GM10266 (cell line): ENCODE results near the gene MSL3.

Experiments
- DNase-seq: peaks from one replicate; pipeline ENCODE4 v3.0.0; 2012; ENCODE audit errors: extremely low spot score
- TF ChIP-seq, protein P1 (sequence below): IDR thresholded peaks from 2 replicates; pipeline ENCODE4 v1.5.1; 2012; ENCODE audit warnings: mild to moderate bottlenecking, low read depth; ENCODE audit not compliant: control insufficient read depth, insufficient read depth; ENCODE audit errors: missing control alignments

Gene MSL3

DNA sequence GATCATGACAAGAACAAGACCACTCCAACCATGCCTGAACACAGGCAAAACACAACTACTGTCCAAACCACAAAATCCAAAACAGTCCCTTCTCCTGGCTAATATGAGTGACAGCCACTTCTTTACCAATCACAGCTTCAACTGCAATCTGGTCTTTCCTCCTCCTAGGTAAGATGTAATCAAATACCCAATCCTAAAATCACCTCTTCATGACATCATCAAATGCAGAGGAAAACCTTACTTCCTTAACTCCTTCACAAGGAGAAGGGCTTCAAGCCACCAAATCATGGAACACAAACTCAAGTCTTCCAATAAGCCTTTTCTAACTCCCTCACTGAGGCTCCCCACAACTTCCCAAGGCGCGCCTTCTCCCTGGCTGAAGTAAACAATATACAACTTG lies 4.4 kb upstream of the MSL3 start:
- no peak for DNase-seq
- TF ChIP-seq, protein P1, sequence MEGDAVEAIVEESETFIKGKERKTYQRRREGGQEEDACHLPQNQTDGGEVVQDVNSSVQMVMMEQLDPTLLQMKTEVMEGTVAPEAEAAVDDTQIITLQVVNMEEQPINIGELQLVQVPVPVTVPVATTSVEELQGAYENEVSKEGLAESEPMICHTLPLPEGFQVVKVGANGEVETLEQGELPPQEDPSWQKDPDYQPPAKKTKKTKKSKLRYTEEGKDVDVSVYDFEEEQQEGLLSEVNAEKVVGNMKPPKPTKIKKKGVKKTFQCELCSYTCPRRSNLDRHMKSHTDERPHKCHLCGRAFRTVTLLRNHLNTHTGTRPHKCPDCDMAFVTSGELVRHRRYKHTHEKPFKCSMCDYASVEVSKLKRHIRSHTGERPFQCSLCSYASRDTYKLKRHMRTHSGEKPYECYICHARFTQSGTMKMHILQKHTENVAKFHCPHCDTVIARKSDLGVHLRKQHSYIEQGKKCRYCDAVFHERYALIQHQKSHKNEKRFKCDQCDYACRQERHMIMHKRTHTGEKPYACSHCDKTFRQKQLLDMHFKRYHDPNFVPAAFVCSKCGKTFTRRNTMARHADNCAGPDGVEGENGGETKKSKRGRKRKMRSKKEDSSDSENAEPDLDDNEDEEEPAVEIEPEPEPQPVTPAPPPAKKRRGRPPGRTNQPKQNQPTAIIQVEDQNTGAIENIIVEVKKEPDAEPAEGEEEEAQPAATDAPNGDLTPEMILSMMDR = no peak

DNA sequence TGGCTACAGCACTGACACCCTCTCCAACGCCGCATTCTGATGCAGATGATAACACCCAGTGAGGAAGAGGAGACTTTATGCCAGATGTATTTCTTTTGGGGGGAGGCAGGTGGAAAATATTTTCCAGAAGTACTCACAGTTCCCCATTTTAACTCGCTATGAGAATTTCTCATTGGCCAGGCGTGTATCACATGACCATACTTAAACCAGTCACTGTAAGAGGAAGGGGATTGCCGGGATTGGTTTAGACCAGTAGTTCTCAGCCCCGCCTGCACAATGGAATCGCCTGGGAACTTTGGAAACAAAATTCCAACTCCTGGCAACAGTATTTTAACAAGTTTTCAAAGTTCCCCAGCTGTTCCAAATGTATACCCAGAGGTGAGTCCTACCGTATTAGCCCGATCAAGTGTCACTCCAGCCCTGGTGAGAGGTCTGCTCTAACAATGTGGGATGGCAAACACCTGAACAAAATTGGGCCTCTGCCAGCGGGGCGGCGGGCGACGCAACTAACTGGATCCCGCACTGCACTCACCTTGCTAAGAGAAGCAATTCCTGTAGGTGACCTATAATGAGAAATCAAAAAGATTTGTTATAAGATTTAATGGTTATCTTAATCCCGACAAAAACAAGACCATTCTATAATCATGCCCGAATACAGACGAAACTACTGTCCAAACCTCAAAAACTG lies 2.9 kb upstream of the MSL3 start:
- TF ChIP-seq, protein P1 = no peak
- no peak for DNase-seq

DNA sequence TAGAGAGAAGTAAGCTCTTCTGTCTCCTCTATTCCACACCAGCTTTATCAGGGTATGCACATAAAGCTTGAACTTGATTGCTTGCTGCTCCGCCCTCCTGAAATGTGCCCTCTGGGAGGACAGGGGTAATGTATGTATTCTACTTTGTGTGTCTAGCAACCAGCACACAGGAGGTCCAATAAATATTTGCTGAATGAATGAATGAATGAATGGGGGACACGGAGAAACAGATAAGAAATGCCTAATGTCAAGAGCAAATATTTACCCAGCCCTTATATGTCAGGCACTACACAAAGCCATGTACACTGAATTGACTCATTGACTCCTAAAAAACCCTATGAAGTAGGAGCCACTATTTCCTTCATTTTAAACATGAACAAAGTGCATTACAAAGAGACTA lies 2.3 kb upstream of the MSL3 start:
- DNase-seq = no peak
- TF ChIP-seq, protein P1 = no peak

DNA sequence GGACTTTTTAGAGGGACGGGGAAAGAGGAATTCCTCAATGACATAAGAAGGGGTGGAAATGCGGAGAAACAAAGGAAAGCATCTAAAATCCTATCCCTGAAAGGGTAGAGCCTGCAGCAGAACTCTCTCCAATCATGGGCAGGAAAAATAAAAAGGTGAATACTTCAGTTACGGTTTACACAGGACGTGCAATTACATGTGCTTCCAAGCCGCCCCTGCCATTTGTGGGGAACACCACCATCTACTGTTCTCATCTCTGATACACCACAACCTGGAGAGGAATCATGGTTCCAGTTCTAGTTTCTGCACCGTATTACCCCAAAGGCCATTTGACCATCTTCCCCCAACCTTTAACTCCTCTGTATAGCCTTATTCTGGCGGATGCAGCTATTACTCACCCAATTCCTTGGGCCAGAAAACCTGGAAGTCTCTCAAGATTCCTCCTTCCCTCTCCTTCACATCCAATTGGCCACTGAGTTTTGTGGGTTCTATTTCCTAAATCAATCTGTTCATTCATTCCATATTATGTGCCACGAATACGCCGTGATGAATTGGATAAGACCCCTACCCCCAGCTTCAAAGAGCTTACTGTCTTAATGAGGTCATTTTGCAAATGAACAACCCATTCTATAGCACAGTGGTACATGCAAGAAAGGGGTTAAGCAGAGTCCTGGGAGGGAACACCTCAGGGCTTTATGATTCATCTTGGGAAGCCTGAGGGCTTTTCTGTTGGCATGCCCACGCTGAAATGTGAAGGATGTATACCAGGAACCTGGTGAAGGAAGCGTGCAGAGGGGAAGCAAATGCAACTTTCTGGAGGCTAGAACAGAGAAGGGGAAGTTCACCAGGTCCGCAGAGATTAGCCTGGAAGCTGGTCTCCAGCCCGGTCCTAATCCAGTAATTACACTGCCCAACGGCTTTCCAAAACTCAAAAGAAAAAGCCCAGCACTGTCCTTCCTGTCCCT lies 1.4 kb upstream of the MSL3 start:
- TF ChIP-seq, protein P1 = peak; percentile 33
- DNase-seq = no peak

DNA sequence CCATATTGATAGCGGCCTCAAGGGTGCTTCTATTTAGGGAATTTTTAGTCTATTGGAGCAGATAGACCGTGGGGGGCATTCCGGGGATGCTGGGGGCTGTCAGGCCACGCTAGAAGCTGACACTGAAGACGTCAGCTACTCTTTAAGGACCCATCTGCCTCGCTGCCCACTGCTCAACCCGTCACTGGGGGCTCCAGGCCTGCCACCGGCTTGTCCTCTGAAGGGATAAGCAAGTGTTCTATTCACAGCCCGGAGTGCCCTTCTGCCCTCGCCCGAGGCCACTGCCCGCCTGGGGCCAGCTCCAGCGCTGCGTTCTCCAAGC lies 679 bp upstream of the MSL3 start:
- DNase-seq = no peak

DNA sequence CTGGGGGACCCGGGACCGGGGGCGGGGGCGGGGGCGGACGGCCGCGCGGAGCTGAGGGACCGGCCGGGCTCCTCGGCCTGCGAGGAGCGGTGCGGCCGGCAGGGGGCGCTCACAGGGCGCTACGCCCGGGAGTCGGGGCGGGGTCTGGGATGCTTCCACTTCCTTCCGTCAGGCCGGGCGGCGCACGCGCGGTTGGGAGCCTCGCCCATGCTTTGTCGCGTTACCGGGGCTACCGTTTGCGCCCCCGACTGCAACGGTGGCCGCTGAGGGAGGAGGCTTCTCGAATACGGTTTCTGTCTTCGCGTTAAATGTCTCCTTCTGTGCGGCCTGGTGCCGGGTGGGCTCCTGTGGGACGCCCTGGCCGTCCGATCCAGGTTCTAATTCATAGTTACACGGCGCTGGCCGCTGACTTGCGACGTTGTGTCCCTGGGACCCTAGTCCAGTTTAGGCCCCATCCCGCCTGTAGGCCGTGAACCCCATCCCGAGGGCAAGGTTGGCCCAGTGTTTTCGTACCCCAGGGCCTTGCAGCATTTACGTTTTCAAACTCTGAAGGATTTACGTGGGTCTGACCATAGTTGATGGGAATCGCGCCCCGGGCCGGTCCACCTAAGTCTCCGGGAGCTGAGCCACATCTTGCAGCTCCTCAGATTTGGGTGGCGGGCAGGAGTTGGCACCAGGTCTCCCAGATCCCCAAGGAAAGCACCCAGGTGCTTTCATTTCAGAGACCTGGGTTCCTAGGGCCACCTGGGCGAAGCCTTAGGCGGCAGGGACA lies 549 bp downstream of the MSL3 start:
- peak; percentile 79 for DNase-seq
- TF ChIP-seq, protein P1 = peak; percentile 60

More for the DNA sequence above, 679 bp upstream of the MSL3 start:
- TF ChIP-seq, protein P1 = no peak
